HG02973 (cell line): ENCODE data around the gene BRINP3.

Experiments
- ATAC-seq: cut with Tn5 transposase; IDR thresholded peaks from one replicate; pipeline ENCODE4 v1.9.1; 2021; ENCODE audit warnings: moderate library complexity; ENCODE audit not compliant: unreplicated experiment

BRINP3 gene

GRCh38 chr1:190453550-190453949, 24.1 kb downstream of the BRINP3 start:
- no peak for ATAC-seq

- ATAC-seq, result no peak
These were observed 25.3 kb downstream of the BRINP3 start for GRCh38 chr1:190452272-190452848.

GRCh38 chr1:190444464-190444863, 33.2 kb downstream of the BRINP3 start:
- ATAC-seq, result no peak

GRCh38 chr1:190439447-190439846, 38.2 kb downstream of the BRINP3 start:
- ATAC-seq, result no peak

- no peak for ATAC-seq
These were observed 41.0 kb downstream of the BRINP3 start for GRCh38 chr1:190436615-190437014.

- no peak for ATAC-seq
These were observed 47.7 kb downstream of the BRINP3 start for GRCh38 chr1:190429932-190430331.

DNA sequence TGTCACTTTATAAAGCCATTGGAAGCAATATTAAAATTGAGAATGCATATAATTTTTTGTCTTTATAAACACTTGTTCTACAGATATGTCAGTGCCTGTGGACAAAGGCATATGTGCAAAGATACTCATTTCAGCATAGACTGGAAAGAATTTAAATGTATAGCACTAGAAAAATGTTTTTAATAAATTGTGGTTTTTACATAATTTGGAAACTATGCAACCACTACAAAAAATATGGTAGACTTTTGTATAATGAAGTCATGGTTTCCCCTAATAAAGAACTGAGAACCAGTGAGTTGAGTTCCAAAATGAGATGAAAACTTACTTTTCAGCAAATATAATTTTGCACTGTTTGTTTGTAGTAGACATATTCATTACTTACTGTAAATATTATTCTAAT, 48.5 kb downstream of the BRINP3 start:
- no peak for ATAC-seq

DNA sequence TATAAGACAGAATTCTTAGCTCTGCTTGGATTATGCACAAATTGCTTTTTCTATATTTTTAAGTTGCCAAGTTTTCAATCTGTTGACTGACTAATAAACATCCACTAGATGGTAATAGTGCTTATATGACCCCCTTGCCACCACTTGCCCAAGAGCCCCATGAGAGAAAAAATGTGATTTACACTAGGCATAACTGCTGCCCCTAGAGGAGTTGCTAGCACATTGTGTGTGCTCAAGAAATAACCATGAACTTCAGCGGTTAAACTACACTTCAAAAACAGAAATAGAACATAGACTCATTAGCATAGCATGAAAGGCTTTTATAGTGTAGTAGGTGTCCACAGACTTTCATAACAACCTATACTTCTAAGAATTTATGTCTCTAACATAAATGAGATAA, 61.4 kb downstream of the BRINP3 start:
- no peak for ATAC-seq

GRCh38 chr1:190413142-190413541, 64.5 kb downstream of the BRINP3 start:
- no peak for ATAC-seq

DNA sequence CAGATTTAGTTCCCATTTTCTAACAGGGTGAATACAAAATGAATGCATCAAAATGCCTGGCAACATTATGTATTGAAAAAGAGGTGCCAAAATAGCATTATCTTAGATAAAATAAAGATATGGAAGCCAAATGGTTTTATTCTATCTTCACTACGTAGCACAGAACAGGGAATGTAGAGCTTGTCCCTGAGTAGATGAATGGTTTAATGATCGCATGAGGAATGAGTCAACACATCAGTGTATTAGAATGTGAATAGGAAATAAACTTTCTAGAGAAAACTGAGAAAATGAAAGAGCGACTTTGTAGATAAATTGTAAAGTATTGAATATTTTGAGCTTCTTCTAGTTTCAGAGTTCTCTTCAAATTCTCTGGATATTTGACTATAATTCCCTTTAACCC, 74.3 kb downstream of the BRINP3 start:
- no peak for ATAC-seq

GRCh38 chr1:190399233-190399632, 78.4 kb downstream of the BRINP3 start:
- ATAC-seq, result no peak

DNA sequence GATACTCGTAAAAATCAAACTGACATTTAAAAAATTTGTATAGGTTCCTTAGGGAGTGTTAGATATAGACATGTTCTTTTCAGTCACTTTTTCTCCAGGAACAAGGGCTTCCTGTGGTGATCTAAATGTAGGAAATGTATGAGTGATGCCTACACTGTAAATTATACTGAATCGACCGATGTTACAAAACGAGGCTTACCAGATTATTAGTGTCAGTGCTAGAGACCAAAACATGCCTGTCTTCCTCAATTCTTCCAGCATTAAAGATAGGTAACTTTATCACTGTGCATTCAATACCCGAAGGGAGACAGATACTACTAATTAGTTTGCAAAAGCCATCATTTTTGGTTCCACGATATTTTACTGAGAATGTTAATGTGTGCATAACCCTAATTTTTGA, 86.1 kb downstream of the BRINP3 start:
- ATAC-seq, result no peak

GRCh38 chr1:190377991-190378390, 99.7 kb downstream of the BRINP3 start:
- no peak for ATAC-seq

DNA sequence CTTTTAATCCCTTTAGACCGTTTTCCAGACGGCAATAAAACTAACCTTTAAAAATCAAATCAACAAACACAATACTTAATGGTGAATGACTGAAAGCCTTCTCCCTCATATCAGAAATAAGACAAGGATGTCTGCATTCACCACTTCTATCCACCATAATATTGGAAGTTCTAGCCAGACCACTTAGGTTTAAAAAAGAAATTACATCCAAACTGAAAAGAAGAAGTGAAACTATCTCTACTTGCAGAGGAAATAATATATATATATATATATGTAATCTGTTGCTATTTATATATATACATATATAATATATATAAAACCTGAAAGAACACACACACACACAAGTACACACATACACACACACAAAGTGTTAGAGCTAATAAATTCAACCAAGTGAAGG, 100.4 kb downstream of the BRINP3 start:
- ATAC-seq, result no peak

- ATAC-seq, result no peak
These were observed 101.6 kb downstream of the BRINP3 start for GRCh38 chr1:190376044-190376443.

DNA sequence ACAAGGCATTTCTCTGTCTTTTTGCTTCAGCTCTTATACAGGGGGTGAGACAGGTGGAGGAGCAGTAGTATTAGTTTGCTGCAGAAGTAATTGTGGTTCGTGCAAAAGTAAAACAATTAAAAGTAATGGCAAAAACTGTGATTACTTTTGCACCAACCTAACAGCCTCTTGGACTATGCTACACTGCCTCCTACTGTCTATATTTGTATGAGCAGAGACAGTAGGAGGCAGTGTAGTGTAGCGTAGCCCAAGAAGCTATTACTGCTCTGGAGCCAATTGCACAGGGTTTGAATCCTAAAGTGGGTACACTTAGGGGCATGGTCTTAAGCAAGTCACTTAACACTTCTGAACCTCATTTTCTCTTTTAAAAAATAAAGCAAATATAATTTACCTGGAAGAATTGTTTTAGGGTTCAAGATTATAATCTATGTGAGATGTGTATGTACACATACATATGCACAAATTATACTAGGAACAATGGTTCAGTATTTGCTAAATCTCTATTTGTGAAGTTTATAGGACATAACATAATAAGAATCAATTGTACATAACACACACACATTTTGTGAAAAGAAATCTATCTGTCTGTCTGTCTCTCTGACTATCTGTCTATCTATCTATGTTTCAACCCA, 103.8 kb downstream of the BRINP3 start:
- peak; percentile 86 for ATAC-seq

- ATAC-seq, result no peak
These were observed 110.5 kb downstream of the BRINP3 start for GRCh38 chr1:190367200-190367599.

GRCh38 chr1:190365283-190365682, 112.4 kb downstream of the BRINP3 start:
- ATAC-seq, result no peak

- ATAC-seq, result no peak
These were observed 124.0 kb downstream of the BRINP3 start for GRCh38 chr1:190353538-190354101.

DNA sequence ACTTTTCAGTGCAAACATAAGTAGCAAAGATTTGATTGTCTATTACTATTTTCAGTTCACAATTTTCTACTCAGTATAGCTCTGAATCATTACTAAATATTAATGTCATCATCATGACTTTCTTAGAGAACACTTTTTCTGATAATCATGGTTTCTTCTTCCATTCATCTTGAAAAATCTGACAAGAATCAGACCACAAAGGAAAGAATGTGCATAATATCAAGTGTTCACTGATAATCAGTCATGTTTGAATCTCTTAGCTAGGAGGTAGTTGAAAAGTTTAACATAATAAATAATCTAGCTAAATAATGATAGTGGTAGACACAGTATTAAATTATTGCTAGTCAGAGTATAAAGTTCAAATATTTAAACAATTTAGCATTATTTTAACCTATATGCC, 133.2 kb downstream of the BRINP3 start:
- ATAC-seq, result no peak

- no peak for ATAC-seq
These were observed 138.8 kb downstream of the BRINP3 start for GRCh38 chr1:190338829-190339228.

DNA sequence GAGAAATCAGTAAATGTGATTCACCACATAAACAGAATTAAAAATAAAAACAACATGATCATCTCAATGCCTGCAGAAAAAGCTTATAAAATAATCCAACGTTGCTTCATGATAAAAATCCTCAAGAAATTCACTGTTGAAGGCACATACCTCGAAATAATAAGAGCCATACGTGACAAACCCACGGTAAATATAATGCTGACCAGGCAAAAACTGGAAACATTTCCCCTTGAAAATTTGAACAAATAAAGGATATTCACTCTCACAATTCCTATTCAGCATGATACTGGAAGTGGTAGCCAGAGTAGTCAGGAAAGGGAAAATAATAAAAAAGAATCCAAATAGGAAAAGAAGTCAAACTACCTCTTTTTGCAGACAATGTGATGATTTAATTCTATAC, 148.8 kb downstream of the BRINP3 start:
- ATAC-seq, result no peak

GRCh38 chr1:190328361-190328760, 149.3 kb downstream of the BRINP3 start:
- ATAC-seq, result no peak
